Upper lobe of right lung (tissue), 1 donor: ENCODE results near the gene ANKRD7. TPM values are rescaled to one million over a fixed set of nuclear protein-coding genes. Genes with fewer than 3 reads are reported as not detected.

Source experiments
- ATAC-seq: fragments of 200-7000 bp; cut with Tn5 transposase; one replicate; pipeline ENCODE4 v1.9.1; 2020; ENCODE audit warnings: mild to moderate bottlenecking, moderate library complexity
- DNase-seq: peaks from one replicate; pipeline ENCODE4 v3.0.0-alpha.2; 2020
- H3K27ac ChIP-seq: fragments of 200-600 bp; one replicate; pipeline ENCODE4 v1.8.0; 2022
- H3K27me3 ChIP-seq: fragments of 200-600 bp; one replicate; pipeline ENCODE4 v1.8.0; 2022; ENCODE audit warnings: mild to moderate bottlenecking
- H3K36me3 ChIP-seq: fragments of 200-600 bp; one replicate; pipeline ENCODE4 v1.8.0; 2022
- H3K4me1 ChIP-seq: fragments of 200-600 bp; one replicate; pipeline ENCODE4 v1.8.0; 2022
- H3K4me3 ChIP-seq: fragments of 200-600 bp; one replicate; pipeline ENCODE4 v1.8.0; 2022; ENCODE audit warnings: mild to moderate bottlenecking
- H3K9me3 ChIP-seq: fragments of 200-600 bp; one replicate; pipeline ENCODE4 v1.8.0; 2022
- intact Hi-C: fragments of 100-400 bp; cut with DNase I; formaldehyde crosslinking; loops from one replicate; pipeline ENCODE4 v1.11.0; 2022
- total RNA-seq: library from RNA; stranded (reverse); fragmentation: NEBNext Ultra II Directional; extraction: Animal tissue kit (Norgen Biotek cat#: 25700); gene quantifications from one replicate; pipeline ENCODE4 v1.2.1, GENCODE V29; 2021
- TF ChIP-seq, protein P1 (sequence below): fragments of 200-600 bp; IDR thresholded peaks from one replicate; pipeline ENCODE4 v1.8.0; 2022; ENCODE audit warnings: antibody characterized with exemption
- donor health status: DM: no; HTN: yes; CAD: no; lungs with severe emphysema.

Gene ANKRD7
- total RNA-seq, 1 donor from 2014 or later, result not detected

- TF ChIP-seq, protein P1, sequence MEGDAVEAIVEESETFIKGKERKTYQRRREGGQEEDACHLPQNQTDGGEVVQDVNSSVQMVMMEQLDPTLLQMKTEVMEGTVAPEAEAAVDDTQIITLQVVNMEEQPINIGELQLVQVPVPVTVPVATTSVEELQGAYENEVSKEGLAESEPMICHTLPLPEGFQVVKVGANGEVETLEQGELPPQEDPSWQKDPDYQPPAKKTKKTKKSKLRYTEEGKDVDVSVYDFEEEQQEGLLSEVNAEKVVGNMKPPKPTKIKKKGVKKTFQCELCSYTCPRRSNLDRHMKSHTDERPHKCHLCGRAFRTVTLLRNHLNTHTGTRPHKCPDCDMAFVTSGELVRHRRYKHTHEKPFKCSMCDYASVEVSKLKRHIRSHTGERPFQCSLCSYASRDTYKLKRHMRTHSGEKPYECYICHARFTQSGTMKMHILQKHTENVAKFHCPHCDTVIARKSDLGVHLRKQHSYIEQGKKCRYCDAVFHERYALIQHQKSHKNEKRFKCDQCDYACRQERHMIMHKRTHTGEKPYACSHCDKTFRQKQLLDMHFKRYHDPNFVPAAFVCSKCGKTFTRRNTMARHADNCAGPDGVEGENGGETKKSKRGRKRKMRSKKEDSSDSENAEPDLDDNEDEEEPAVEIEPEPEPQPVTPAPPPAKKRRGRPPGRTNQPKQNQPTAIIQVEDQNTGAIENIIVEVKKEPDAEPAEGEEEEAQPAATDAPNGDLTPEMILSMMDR, result peak; percentile 22
- Histone ChIP-seq H3K4me3 (no peak overlapping the region), H3K27me3 (no peaks in the 10 kb centered on the region), H3K36me3 (no peaks in the 10 kb centered on the region), H3K4me1 (no peaks in the 10 kb centered on the region), H3K27ac (no peak overlapping the region), H3K9me3 (no peaks in the 10 kb centered on the region)
- ATAC-seq (no peak), DNase-seq (no peak)
- intact Hi-C loops, result no loop called here
These were observed 34.6 kb downstream of the ANKRD7 start for GRCh38 chr7:118259115-118259514.

DNA sequence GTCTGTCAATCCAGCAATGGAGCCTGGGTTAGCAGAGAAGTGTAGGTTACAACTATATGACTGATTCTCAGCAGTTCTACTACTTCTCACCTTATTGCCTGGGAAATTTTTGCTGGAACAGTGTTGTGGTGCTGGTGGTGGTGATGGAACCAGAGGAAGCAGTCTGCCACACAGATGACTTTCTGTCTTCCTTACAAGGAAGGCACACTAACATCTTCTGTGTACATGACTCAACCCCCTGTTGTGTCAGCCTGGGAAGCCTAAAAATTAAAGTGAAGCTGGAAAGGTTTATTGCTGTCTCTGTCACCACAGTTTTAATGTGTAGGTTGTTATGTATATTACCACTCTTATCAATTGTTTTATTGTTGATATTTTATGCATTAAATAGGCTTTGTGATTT lies 40.3 kb downstream of the ANKRD7 start:
- intact Hi-C loops, result no loop called here

GRCh38 chr7:118280319-118281012 lies 56.0 kb downstream of the ANKRD7 start:
- no peak overlapping the region for H3K27ac ChIP-seq
- no peak for DNase-seq

More for the DNA sequence above, 40.3 kb downstream of the ANKRD7 start:
- Histone ChIP-seq H3K4me1 (no peaks in the 10 kb centered on the region), H3K27me3 (no peaks in the 10 kb centered on the region), H3K9me3 (no peaks in the 10 kb centered on the region), H3K36me3 (no peaks in the 10 kb centered on the region), H3K4me3 (no peak overlapping the region), H3K27ac (no peak overlapping the region)
- TF ChIP-seq, protein P1, result no peak
- ATAC-seq, result no peak
- DNase-seq, result no peak

DNA sequence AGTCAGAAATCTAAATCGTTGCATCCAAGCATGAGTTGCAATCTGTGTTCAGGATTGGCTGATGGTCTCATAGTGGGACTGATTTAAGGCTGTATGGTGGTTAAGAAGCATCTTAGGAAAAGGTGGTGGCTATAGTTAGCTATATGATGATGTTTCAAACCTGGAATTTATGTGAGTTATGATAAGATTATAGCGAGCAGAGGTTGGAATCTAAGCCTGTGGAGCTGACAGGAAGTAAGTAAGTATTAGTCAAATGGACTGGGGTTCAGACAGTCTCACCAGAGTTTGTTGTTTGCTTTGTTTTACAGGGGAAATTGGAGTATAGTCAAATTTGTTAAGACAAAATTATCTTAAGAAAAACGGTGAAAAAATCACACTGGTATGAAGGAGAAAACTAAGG lies 56.7 kb downstream of the ANKRD7 start:
- no peak for DNase-seq
- H3K36me3 ChIP-seq, result no peaks in the 10 kb centered on the region
- ATAC-seq, result no peak

More at GRCh38 chr7:118280319-118281012, 56.0 kb downstream of the ANKRD7 start:
- no peak for ATAC-seq
- Histone ChIP-seq H3K4me3 (no peak overlapping the region), H3K36me3 (no peaks in the 10 kb centered on the region), H3K4me1 (no peaks in the 10 kb centered on the region), H3K9me3 (no peaks in the 10 kb centered on the region), H3K27me3 (no peaks in the 10 kb centered on the region)
- TF ChIP-seq, protein P1, result no peak
- intact Hi-C loops, result no loop called here

DNA sequence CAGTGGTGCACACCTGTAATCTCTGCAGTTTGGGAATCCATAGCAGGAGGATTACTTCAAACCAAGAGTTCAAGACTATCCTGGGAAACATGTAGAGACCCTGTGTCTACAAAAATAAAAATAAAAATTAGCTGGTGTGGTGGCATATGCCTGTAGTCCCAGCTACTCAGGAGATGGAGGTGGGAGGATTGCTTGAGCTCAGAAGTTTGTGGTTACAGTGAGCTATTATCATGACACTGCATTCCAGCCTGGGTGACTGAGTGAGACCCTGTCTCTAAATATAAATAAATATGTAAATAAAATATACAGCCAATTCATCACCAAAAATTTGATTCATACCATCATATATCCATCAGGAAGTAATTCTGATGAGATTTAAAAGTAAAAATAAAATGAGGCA lies 60.9 kb downstream of the ANKRD7 start:
- intact Hi-C loops, result no loop called here
- Histone ChIP-seq H3K27ac (no peak overlapping the region), H3K4me1 (no peaks in the 10 kb centered on the region), H3K9me3 (no peaks in the 10 kb centered on the region), H3K27me3 (no peaks in the 10 kb centered on the region), H3K36me3 (no peaks in the 10 kb centered on the region), H3K4me3 (no peak overlapping the region)
- DNase-seq (no peak), ATAC-seq (no peak)
- TF ChIP-seq, protein P1, result no peak

More for the DNA sequence above, 56.7 kb downstream of the ANKRD7 start:
- Histone ChIP-seq H3K27ac (no peak overlapping the region), H3K4me1 (no peaks in the 10 kb centered on the region), H3K27me3 (no peaks in the 10 kb centered on the region), H3K9me3 (no peaks in the 10 kb centered on the region), H3K4me3 (no peak overlapping the region)
- TF ChIP-seq, protein P1, result no peak
- intact Hi-C loops, result no loop called here
